ENCODE data around the gene KIAA0232. TPM values are rescaled to one million over a fixed set of nuclear protein-coding genes. Genes with fewer than 3 reads are reported as not detected.

The KIAA0232 gene
- total and polyA plus RNA-seq, 10 of the 15 experiments (the other 5 are each of a cell fraction or from before 2014, with no cell fraction given): 2.8 to 15.1 (median 10.8) TPM

- TF ChIP-seq TCF7 (IDR thresholded peaks at IDR 0.05; ENCODE audit: borderline replicate concordance): no peak
- TF ChIP-seq RAD51 (IDR thresholded peaks at IDR 0.05): no peak
- TF ChIP-seq CTCF (IDR thresholded peaks at IDR 0.05 in 2 of 3, conservative IDR thresholded peaks at IDR 0.05 in 1 of 3; ENCODE audit: control insufficient read depth in 2 of 3, extremely low read depth in 1 of 3, insufficient read depth in 1 of 3, low read depth in 3 of 3, low read length in 3 of 3): no peak
These were observed 33.0 kb upstream of the KIAA0232 start (continued) for GRCh38 chr4:6749340-6750171.

- Histone ChIP-seq H4K20me1 (ENCODE audit: control insufficient read depth, insufficient read depth) (no peaks in the 10 kb centered on the region), H3K4me2 (ENCODE audit: control insufficient read depth, insufficient read depth) (no peak overlapping the region), H3K36me3 (ENCODE audit: control insufficient read depth in 2 of 2, insufficient read depth in 2 of 2, low read length in 1 of 2) (no peaks in the 10 kb centered on the region), H3K27me3 (replicated peaks in 1 of 2; ENCODE audit: control insufficient read depth in 2 of 2, insufficient read depth in 2 of 2, low read length in 1 of 2) (no peaks in the 10 kb centered on the region; a peak in 1 of 4 replicates), H3K4me1 (ENCODE audit: control insufficient read depth, insufficient read depth, low read length) (no peaks in the 10 kb centered on the region), H3K79me2 (ENCODE audit: control insufficient read depth, insufficient read depth, low read length) (no peaks in the 10 kb centered on the region), H3K9ac (ENCODE audit: control insufficient read depth, insufficient read depth, low read length) (no peak overlapping the region), H2AFZ (ENCODE audit: control insufficient read depth, low read depth, low read length) (no peak overlapping the region), H3K9me3 (replicated peaks; ENCODE audit: control insufficient read depth, insufficient read depth, low read length) (no peaks in the 10 kb centered on the region), H3K4me3 (no peak overlapping the region), H3K27ac (ENCODE audit: control insufficient read depth, insufficient read depth) (no peak overlapping the region)
- ChIA-PET RAD21 (ENCODE audit: unreplicated experiment) (no interaction called here), CTCF (interaction anchor here (1.3 to 1.5 kb wide), 2 partner anchors 22 to 123 kb away, joined by 5 read pairs; no protein-coding TSS in a partner anchor), SMC1A (ENCODE audit: uncharacterized antibody, unreplicated experiment) (interaction anchor here (0.6 kb wide), 1 partner anchor 20 kb away, joined by 4 read pairs; no protein-coding TSS in a partner anchor), POLR2A (no interaction called here)
- no peak for DNase-seq (ENCODE audit: low read depth, low spot score)
- no TSS peak for BruUV-seq (replicated peaks)
- WGBS (ENCODE audit: insufficient coverage, insufficient replicate concordance, low lambda C conversion rate, missing lambda C conversion rate): 45% methylated on average over 22 of the region's 23 CpGs
- no peak for ATAC-seq
- FAIRE-seq: no peak
- intact Hi-C loops (cut with micrococcal nuclease; ENCODE audit: unreplicated experiment): no loop called here
- in situ Hi-C loops (cut with MboI): no loop called here
- no peak for TF ChIP-seq TARDBP (IDR thresholded peaks at IDR 0.05; ENCODE audit: borderline replicate concordance)
- no peak for TF ChIP-seq BMI1 (IDR thresholded peaks at IDR 0.05; ENCODE audit: borderline replicate concordance)
- no peak for TF ChIP-seq DPF2 (IDR thresholded peaks at IDR 0.05)
- TF ChIP-seq BRCA1 (IDR thresholded peaks at IDR 0.05; ENCODE audit: low read depth, low read length): no peak
- no peak for TF ChIP-seq EP300 (IDR thresholded peaks at IDR 0.05; ENCODE audit: borderline replicate concordance in 1 of 2, control insufficient read depth in 1 of 2, low read depth in 2 of 2, low read length in 2 of 2)
- no peak for TF ChIP-seq PBX3 (IDR thresholded peaks at IDR 0.05; ENCODE audit: insufficient replicate concordance, low read depth, low read length)
- no peak for TF ChIP-seq NBN (IDR thresholded peaks at IDR 0.05)
- TF ChIP-seq, protein P1, sequence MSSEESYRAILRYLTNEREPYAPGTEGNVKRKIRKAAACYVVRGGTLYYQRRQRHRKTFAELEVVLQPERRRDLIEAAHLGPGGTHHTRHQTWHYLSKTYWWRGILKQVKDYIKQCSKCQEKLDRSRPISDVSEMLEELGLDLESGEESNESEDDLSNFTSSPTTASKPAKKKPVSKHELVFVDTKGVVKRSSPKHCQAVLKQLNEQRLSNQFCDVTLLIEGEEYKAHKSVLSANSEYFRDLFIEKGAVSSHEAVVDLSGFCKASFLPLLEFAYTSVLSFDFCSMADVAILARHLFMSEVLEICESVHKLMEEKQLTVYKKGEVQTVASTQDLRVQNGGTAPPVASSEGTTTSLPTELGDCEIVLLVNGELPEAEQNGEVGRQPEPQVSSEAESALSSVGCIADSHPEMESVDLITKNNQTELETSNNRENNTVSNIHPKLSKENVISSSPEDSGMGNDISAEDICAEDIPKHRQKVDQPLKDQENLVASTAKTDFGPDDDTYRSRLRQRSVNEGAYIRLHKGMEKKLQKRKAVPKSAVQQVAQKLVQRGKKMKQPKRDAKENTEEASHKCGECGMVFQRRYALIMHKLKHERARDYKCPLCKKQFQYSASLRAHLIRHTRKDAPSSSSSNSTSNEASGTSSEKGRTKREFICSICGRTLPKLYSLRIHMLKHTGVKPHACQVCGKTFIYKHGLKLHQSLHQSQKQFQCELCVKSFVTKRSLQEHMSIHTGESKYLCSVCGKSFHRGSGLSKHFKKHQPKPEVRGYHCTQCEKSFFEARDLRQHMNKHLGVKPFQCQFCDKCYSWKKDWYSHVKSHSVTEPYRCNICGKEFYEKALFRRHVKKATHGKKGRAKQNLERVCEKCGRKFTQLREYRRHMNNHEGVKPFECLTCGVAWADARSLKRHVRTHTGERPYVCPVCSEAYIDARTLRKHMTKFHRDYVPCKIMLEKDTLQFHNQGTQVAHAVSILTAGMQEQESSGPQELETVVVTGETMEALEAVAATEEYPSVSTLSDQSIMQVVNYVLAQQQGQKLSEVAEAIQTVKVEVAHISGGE (CRISPR knock-in tag; IDR thresholded peaks at IDR 0.05): no peak
These were observed 32.0 kb upstream of the KIAA0232 start for GRCh38 chr4:6750286-6751221.

All from GM12878 (cell line).